Gastrocnemius medialis (tissue), 4 donors: Measurements from ENCODE around the gene NAA11.

Experiments used
- CTCF ChIP-seq, 5 experiments: fragments of 450-650 bp in 3 of 5; fragments of 200-600 bp in 2 of 5; sonication (generic) in 2 of 5; IDR thresholded peaks in 4 of 5; conservative IDR thresholded peaks in 1 of 5; 1 replicate in 4 of 5; 2 replicates in 1 of 5; pipeline ENCODE4 v1.5.1; 2016 to 2019; ENCODE audit warnings: antibody characterized with exemption in 5 of 5, mild to moderate bottlenecking in 3 of 5, moderate library complexity in 3 of 5
- POLR2A ChIP-seq, 2 donors: fragments of 450-650 bp; IDR thresholded peaks; one replicate each; pipeline ENCODE4 v1.6.1; 2017; ENCODE audit warnings: antibody characterized with exemption in 2 of 2, mild to moderate bottlenecking in 2 of 2, moderate library complexity in 2 of 2

DNA sequence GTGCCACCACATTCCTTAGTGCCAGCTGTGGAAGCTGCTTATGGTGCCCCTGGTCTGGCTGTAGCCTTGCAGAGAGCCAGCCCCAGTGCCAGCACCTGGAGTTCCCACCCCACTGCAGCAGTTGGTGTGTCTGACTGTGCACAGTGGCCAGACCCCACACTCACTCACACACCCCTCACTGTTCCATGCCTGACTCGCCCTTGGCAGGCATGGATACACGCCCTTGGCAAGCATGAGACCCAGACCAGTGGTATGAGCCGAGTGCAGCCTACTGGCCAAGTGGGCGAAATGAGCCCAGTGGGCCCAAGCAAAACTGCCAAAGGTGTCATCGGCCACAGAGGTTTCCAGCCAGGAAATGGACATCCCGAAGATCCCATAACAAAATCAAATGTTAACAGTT is 27.4 kb downstream of the NAA11 start:
- no peak for TF ChIP-seq CTCF (IDR thresholded peaks at IDR 0.05 in 4 of 5, conservative IDR thresholded peaks at IDR 0.05 in 1 of 5)
- TF ChIP-seq POLR2A (IDR thresholded peaks at IDR 0.05): no peak
